Fibroblast of skin of scalp (primary cell): Measurements from ENCODE around the gene RFX8.

Experiments
- DNase-seq: peaks from one replicate; pipeline ENCODE4 v3.0.0-alpha.2; 2013

The RFX8 gene

DNA sequence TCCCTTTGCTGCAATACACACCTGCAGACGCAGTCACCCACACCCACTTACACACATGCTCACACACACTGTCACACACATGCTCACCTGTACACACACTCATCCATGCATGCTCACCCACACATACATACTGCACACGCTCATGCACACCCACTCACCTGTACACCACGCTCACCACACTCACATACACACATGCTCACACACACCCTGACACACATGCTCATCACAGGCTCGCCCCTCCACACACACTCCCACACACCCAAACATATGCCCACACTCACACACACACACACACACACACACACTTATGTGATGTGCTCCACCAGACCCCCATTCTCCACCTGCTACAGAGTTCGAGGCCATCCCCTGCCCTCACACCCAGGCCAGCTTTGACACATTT, 64.8 kb downstream of the RFX8 start:
- no peak for DNase-seq

DNA sequence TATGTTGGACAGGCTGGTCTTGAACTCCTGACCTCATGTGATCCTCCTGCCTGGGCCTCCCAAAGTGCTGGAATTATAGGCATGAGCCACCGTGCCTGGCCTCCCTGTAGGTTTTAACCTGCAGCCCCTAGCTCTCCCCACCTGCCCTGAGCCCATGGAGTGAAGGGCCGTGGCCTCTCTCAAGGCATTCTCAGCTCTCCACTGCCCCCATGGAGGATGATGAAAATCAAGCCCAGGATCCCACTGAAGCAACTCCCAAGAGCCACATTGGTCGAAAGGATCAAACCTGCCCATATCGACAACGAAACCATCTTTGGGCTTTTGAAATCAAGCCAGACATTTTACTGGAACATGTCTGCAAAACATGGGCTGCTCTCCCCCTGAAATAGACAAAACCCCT, 65.2 kb downstream of the RFX8 start:
- DNase-seq, result no peak

DNA sequence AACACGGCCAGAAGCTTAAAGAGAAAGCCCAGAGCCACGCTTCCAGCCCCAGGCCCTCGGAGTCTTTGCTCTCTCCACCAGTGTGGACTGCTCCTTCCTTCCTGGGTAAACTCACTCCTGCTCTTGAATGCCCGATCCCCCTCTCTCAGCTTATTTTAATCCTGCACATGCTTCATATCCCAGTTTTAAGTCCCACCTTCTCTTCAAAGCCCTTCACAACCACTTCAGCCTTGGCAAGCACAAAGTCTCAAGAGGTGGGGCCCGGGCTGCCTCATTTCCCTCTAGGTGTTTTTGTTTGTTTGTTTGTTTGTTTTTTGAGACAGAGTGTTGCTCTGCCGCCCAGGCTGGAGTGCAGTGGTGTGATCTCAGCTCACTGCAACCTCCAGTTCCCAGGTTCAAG, 66.0 kb downstream of the RFX8 start:
- DNase-seq, result no peak

DNA sequence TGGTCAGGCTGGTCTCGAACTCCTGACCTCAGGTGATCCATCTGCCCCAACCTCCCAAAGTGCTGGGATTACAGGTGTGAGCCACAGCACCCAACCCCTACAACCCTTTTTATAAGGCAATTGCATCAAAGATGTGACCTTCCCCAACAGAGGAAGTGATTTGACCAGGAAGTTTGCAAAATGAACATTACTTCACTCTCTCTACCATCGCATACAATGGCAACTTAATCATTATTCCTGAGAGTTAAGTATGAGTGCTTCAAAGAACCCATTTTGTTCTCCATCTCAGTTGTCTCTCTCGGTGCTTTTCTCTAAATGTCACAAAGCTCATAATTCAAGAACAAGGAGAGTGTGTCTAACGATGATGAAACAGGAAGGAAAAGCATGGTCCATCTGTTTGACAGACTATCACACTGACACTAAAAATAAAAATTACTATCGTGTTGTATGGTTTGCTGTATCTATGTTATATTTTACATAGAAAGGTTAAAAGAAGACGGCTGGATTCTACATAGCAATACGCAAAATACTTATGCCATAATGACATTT, 69.5 kb downstream of the RFX8 start:
- no peak for DNase-seq

DNA sequence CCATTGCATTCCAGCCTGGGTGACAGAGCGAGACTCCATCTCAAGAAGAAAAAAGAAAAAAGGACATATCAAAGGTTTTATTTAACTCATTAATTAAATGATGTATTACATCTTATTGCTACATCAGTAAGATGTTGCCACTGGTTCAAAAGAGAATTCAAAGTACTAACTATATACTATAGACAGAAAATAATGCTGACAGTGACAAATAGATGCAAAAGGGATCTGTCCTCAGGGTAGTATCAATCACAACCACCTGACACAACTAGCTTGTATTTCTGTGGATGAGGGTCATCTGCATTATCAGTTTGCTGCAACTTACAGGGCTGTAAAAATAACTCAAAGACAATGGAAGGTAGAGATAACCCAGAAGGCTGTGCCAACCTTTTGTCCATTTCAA, 71.2 kb downstream of the RFX8 start:
- DNase-seq, result no peak

DNA sequence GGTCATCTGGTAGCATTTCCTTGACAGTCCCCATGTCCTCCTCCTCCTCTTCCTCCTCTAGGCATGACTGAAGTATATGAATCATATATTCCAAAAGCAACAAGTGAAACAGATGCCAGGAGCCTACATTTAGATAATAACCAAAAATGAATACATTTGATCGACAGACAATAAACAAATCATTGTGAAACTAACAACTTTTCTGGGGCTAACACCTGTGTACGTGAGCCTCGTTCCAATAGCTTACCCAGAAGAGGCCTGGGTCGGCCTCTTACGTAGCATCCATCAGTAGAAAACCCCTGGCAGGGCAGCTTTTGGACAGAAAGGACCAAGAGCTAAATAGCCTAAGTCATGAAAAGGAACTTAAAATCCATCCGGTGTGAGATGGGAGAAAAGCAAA, 72.3 kb downstream of the RFX8 start:
- no peak for DNase-seq

DNA sequence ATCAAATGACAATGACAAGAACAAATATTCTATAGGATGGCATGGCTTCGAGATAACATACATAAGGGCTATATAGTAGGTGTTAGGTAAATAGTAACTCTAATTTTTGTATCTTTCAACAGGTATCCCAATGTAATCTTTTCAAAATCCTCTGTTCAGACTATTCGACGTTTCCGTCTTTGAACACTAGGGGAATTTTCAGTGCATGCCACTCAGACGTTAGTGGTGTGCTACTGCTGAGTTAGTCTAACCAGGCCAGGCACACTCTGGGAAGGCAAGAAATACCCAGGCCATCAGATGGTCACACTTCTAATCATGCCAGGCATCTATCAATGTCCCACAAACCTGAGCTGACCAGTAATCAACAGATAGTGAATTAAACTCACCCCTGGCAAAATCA, 73.0 kb downstream of the RFX8 start:
- DNase-seq, result no peak

DNA sequence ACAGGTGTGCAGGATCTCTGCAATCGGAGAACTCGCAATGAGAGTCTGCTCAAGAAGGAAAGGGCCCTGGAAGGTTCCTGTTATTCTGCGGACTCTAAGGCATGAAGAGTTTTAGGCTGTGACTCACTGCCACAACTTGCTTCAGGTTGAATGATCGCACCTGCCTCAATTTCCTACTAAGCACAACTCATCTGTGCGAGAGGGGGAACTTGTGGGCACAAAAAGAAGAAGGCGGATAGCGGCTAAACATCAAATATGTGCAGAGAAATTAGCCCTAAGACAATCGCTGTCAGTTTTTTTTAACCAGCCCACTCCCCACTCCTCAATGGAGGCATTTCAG, 73.6 kb downstream of the RFX8 start:
- DNase-seq, result no peak

DNA sequence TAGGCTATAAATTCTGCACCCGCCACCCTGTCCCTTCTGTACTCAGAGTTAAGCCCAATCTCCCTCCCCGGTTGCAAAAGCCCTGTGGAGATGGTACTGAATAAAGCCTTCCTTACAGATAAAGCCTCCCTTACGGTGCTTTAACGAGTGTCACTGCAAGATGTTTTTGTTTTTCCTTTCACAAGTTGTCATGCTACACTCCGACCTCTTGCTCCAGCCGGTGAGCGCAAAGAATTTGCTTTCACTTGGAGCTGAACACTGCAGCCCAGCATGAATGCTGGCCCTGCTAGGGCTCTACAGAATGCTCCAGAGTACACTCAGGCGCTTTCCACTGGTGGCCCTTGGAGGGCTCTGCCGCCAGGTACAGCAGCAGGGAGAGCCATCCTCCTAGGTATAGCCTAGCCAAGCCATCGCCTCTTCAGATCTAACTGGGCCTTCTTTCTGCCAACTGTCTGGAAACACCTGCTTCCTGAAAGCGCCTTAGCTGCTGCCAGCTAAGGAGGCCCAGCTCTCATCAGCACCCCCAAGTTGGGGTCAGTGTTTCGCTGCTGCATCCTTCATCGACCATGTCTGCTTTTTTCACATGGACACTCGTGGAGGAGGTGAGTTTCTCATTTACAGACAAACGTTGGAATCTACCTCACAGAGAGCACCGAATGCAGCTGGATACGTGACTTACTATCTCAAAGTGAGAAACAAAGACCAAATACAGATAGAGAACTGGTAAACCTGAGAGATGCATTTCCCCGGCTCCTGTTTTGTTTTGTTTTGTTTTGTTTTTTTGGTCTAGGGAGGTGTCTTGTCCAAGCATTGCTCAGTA, 74.2 kb downstream of the RFX8 start:
- no peak for DNase-seq

DNA sequence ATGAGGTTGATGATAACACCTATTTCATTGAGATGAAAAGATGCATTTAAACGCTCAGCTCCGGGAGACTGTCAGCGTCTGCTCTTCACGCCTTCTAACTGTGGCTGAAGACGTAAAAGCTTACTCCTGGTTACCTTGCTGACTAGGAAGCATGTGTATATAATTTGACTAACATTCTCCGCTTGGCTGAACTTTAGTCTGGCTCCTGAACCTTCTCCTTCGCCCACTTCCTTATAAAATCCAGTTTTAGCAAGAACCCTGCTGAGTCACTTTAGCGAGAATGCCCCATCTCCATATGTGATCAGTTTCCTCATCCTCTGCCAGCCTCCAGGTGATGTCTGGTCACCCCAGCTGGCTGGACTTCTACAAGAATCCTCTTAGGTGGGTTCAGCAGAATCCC, 74.9 kb downstream of the RFX8 start:
- DNase-seq, result no peak

DNA sequence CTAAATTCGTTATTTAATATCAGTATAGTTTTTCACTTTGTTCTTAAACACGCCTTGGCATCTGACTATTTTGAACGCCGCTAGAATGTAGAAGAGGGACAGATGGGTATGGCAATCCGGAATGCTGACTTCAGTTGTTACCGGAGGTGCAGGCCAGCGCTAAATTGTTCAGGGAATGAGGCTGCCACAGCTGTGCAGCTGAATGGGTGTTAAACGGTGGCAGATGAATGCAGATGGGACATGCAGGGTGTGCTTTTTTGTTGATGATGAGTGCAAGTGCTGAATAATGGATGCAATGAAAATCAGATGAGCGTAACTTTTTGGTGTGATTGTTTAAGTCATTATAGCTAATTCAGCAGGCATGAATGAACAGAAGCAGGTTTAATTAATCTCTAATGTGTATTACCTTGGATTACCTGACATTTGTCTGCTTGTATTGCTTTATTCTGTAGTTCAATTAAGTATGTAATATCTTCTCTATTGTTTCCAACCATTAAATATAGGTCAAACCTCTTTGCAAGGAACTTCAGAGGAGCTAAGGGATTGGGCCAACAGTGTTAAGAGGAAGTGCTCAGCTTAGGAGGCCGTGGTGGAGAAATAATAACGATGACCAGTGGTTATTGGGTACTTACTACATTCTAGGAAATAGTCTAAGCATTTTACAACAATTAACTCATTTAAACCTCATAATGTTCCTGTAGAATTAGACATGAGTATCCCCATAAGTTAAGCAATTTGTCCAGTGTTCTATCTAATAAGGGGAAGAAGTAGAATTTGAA, 75.7 kb downstream of the RFX8 start:
- DNase-seq, result no peak

DNA sequence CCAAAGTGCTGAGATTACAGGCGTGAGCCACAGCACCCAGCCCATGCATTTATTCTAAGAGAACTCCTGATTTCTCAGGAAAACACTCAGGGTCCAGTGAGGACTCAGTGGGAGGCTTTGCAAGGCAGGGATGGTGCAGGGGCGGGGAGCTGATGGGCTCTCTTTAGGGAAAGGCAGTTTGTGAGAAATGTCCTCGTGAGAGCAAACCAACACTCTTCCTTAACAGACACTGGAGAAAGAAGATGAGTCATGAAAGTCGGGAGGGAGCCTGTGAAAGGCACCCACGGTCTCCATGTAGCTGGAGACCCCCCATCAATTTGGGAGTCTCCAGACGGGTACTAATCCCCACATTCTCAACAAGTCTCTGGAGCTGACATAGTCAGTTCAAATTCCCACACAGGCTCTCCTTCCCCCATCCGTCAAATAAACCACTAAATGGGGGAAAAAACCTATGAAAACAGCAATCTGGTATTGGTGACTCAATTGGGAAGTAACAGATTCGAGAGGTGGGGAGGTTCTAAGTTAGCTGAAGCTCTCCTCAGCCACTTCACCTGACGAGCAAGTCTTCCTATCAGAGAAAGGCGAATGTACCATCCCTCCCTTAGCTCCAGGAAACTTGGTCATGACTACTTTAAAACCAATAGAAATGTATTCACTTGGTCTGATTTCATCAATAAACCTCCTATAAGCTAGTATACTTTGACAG, 76.6 kb downstream of the RFX8 start:
- peak; percentile 88 for DNase-seq

DNA sequence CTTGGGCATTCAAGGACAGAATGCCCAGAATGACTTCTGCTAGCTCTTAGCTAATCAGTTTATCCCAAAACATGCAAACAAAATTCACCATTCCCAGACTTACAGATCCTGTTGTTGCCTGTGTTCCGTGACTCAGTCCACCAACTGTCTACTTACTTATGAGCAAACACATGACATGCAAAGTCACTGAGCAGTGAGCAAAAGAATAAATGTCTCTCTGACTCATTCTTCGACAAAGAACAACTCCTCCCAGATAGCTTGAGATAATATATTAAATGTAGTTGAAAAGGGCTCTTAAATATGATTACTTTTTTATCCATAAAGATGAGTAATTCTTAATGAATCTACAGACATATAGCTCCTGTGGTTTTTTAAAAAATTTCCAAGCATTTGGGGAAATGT, 78.6 kb downstream of the RFX8 start:
- DNase-seq, result peak; percentile 95

DNA sequence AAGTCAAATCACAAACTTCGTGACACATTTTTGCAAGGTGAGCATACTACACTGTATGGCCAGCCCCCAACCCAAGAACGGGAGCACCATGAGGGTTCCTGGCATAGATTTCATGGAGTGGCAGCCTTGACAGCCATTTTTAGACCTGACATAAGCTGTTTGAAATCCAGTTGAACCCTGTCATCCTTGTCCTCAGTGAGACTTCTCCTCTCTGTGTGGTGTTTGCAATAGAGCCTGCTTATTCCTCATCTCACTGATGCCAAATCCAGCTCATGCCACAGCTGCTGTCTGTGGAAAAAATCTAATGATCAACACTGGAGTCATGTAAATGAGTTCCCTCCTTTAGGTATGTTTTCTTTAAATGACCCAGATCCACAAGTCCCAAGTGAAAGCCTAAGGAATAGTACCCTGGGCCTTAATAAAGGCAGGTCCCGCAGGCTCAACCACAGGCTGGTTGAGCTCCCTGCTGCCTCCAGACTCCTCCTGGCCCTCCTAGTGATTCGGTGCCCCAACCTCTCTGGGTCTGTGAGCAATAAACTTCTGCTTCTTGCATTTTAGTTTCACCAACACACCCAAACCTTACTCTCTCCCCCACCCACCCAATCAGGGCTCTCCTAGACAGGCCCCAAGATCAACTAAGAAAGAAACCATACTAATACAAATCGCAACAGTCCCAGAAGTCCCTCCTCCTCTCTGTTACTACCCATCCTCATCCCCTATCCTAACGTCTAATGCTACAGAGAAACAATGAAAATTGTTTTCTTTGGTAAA, 79.2 kb downstream of the RFX8 start:
- DNase-seq, result peak; percentile 56

DNA sequence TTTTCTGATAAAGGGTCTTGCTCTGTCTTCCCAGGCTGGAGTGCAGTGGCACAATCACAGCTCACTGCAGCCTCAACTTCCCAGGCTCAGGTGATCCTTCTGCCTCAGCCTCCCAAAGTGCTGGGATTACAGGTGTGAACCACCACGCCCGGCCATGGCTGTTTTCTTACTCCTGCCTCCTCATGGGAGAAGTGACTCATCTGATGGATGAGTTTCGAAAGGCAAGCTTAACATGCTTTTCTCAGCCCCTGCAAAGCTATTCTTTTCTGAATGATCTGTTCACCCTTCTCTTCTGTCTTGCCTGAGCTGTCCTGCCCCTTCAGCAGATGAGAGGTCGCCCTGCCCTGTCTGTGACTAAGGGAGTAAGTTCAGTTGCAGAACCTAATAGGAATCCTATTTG, 86.7 kb downstream of the RFX8 start:
- DNase-seq, result peak; percentile 41

DNA sequence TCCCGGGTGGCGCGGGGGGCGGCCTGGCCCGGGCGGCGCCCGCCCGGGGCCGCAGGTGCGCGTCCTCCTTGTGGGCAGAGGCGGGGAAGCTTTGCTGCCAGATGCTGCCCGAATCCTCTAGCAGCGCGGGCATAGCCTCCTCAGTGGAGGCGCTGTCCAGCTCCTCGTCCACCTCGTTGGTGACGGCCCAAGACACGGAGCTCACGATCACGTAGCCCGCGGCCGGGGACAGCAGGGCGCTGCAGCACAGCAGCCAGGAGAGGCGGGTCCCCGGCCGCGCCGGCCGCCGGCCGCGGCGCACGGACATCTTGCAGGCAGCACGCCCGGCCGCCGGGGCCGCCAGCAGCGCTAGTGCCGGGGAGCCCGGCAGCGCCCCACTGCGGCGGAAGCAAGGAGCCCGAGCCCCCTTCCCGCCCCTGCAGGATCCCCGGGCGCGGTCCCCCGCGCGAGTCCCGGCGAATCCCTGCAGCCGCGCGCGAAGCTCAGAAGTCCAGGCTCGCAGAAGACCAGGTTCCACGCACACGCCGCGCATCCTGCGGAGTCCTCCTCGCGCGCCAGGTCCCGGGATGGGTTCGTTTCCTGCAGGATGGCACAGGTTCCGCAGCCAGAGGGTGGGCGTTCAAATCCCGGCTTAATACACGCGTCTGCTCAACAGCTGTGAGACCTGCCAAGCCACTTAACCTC, 87.6 kb downstream of the RFX8 start, which contains the start of gene CREG2:
CREG2 (minus strand) TSS at position 353 of the 684 bp plus-strand sequence; CDS start at position 307, 46 bp downstream.
- peak; percentile 61 for DNase-seq

DNA sequence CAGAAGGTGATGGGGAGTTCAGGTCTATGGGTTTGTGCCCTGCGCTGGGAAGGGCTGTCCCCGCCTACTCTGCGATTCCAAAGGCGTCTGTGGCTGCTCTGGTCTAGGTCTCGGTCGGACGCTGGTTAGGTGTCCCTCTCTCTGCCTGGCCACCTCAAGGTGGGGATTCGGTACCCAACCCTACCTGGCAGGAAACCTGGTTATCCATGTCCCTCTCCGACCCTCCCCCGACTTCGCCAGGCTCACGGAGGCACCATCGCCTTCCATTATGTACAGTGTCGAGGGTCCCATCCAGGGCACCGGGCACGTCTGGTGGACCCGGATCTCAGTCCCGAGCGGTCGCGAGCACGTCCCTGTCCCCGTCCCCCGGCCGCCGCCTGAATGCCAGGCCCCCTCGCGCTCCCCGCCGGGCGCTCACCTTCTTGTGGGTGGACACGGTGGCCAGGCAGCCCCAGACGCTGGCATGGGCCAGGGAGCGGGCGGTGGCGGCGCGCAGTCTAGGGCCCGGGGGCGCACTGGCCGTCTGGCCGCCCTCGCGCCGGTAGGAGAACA, 88.2 kb downstream of the RFX8 start:
- DNase-seq, result no peak

DNA sequence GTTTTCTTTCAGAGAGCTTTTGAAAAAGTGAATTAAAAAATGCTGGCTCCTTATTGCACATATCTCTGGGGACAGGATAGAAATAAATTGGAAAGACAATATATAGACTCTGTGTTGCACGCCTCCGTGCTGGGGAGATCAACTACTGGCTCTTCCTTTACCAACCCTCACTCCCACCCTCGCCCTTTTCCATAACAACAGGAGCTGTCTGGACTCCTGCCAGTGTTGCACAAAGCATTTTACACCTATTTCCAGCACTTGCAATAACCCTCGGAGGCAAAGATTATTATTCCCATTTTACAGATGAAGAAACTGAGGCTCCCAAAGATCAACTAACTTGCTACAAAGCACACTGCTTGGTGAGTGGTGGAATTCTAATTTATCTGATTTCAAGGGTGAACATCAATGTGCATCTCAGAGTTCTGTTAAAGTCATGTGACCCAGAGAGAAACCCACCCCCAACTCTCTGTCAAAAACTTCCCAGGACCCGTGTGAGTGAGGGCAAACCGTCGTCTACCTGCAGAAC, 91.8 kb downstream of the RFX8 start:
- no peak for DNase-seq

DNA sequence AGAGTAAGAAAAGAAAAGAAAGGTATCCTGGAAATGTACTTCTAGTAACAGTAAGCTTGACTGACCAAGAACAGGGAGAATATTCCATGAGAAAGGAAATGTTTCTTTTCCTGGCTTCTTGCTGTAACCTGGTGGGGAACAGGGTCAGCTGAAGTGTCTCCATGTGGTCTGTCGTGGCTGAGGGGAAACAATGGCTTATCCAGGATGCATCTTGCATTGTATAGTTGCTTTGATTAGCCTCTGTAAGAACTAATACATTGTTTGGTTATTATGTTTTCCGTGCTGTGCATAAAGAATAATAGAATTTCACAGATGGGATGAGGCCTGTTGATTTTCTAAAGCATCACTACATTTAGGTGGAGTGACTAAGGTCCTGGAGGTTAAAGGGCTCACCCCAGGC, 92.5 kb downstream of the RFX8 start:
- no peak for DNase-seq

DNA sequence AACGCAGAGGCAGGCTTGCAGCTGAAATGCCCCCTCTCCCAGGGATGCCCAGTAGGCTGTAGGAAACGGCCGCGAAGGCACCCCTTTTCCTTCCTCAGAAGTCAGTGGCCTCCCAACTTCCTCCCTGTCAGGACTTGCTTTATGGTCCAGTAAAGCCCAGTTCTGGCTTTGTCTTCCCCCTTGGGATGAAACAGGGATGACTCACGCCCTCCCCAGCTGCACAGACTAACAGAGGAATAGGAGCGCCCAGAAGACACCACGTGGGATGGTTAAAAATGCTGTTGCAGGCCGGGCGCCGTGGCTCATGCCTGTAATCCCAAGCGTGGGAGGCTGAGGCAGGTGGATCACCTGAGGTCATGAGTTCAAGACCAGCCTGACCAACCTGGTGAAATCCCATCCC, 94.5 kb downstream of the RFX8 start:
- DNase-seq, result peak; percentile 42

DNA sequence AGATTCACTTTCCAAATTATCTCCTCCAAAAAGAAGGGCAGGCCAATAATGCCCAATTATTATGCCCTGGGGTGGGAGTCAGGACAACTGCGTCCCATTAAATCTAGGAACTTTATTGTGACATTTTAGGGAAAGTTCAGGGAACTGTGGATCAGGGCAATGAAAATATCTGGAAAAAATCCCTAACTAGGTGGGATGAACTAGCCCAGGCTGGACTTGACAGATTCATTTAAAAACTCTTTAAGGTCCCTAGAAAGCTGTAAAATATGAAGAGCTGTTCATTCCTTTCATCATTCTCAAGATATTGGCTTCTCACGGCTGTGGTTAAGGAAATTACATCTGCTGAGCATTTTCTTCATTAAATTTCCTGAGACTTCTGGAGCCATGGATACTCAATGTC, 95.8 kb downstream of the RFX8 start:
- no peak for DNase-seq
